Heart left ventricle (tissue), 16 donors: ENCODE data around the gene ORM1. TPM values are rescaled to one million over a fixed set of nuclear protein-coding genes. Genes with fewer than 3 reads are reported as not detected.
A peak's percentile ranks its signal among the peaks of the same experiment; 100 is the strongest.

ENCODE experiments used
- ATAC-seq, 4 donors: fragments of 200-7000 bp; cut with Tn5 transposase; one replicate each; pipeline ENCODE4 v1.9.1; 2020 to 2022; ENCODE audit warnings: moderate library complexity in 4 of 4, mild to moderate bottlenecking in 3 of 4, moderate number of reproducible peaks in 1 of 4
- DNase-seq, 5 donors: peaks; one replicate each; pipeline ENCODE4 v3.0.0-alpha.2; 2020
- H3K27ac ChIP-seq, 12 donors: fragments of 200-600 bp; sonication (generic) in 4 of 12; one replicate each; pipeline versions ENCODE4 v1.5.0 to v1.8.0; 2016 to 2022; ENCODE audit warnings: mild to moderate bottlenecking in 2 of 12
- H3K27me3 ChIP-seq, 9 donors: fragments of 200-600 bp; sonication (generic) in 2 of 9; one replicate each; pipeline versions ENCODE4 v1.5.1 to v1.8.0; 2016 to 2022; ENCODE audit warnings: mild to moderate bottlenecking in 3 of 9
- H3K36me3 ChIP-seq, 9 donors: fragments of 200-600 bp; sonication (generic) in 2 of 9; one replicate each; pipeline versions ENCODE4 v1.5.0 to v1.8.0; 2018 to 2022; ENCODE audit warnings: mild to moderate bottlenecking in 2 of 9
- H3K4me1 ChIP-seq, 12 donors: fragments of 200-600 bp; sonication (generic) in 4 of 12; one replicate each; pipeline versions ENCODE4 v1.5.0 to v1.8.0; 2016 to 2022; ENCODE audit warnings: mild to moderate bottlenecking in 3 of 12
- H3K4me3 ChIP-seq, 12 donors: fragments of 200-600 bp; sonication (generic) in 4 of 12; one replicate each; pipeline versions ENCODE4 v1.5.0 to v1.8.0; 2017 to 2022; ENCODE audit warnings: mild to moderate bottlenecking in 9 of 12, moderate library complexity in 4 of 12
- H3K9me3 ChIP-seq, 12 donors: fragments of 200-600 bp; sonication (generic) in 4 of 12; one replicate each; pipeline versions ENCODE4 v1.5.0 to v1.8.0; 2016 to 2022; ENCODE audit warnings: mild to moderate bottlenecking in 1 of 12
- CTCF ChIP-seq, 12 donors: fragments of 200-600 bp; sonication (generic) in 4 of 12; IDR thresholded peaks; one replicate each; pipeline versions ENCODE4 v1.5.0 to v1.8.0; 2018 to 2022; ENCODE audit warnings: antibody characterized with exemption in 12 of 12, mild to moderate bottlenecking in 5 of 12
- POLR2A ChIP-seq, 2 donors: fragments of 450-650 bp; IDR thresholded peaks; one replicate each; pipeline ENCODE4 v1.6.1; 2017; ENCODE audit warnings: antibody characterized with exemption in 2 of 2, mild to moderate bottlenecking in 2 of 2, moderate library complexity in 2 of 2
- WGBS, 4 donors: extraction: QIAGEN DNeasy Blood & Tissue Kit in 2 of 4; methylation state at CpG; one replicate each; pipeline versions ENCODE4 v1.1.5 to v1.1.7; 2013 to 2018; 5-methylcytosine and 5-hydroxymethylcytosine counted together
- intact Hi-C, 10 donors: fragments of 100-400 bp; cut with DNase I; formaldehyde crosslinking; loops; one replicate each; pipeline versions ENCODE4 v1.11.1 to v1.14.2; 2022
- polyA plus RNA-seq, 2 donors: library from polyadenylated mRNA; stranded (reverse); fragments of 200-250 nt; gene quantifications; one replicate each; pipeline ENCODE4 v1.2.3, GENCODE V29; 2013
- total RNA-seq, 9 donors: library from RNA; depleted of rRNA in 2 of 9; stranded (reverse); fragments of >200 nt in 2 of 9; fragmentation: NEBNext Ultra II Directional in 3 of 9; extraction: Animal tissue kit (Norgen Biotek cat#: 25700) in 3 of 9; gene quantifications; one replicate each; pipeline versions ENCODE4 v1.1.0 to v1.2.4, GENCODE V29; 2016 to 2023
- donor health status: ischemic (EF 13 %, LVEDD 7.1; RV severe dilation, severe dysfunction).
- donor health status: healthy with polysubstance abuse.
- donor health status: DM: no; HTN: yes; CAD: no.
- donor health status: DM: no; HTN: no; CAD: no.
- donor health status: ischemic (EF 25% LVEDD 6.9; RV normal size, moderate dysfunction).
- donor health status: ischemic (EF 25% LVEDD 5.7; RV mildly dilated, moderate dysfunction).
- donor health status: healthy.
- donor health status: DM: yes; HTN: yes; CAD: no.
- donor health status: ischemic (EF 35%, LVEDD 5.7; RV mildly dilated, moderate dysfunction).
- donor health status: nonischemic (EF 11% LVEDD 7.7; RV severe dilation, severe dysfunction).
- donor health status: DM: yes; HTN: yes; CAD: no.
- donor health status: PGD.
- donor health status: ischemic (EF 29% LVEDD 5.4; RV normal size, mild dysfunction).
- donor health status: nonischemic (EF 23%, LVEDD 6.1; RV moderate dilation, normal function).

ORM1 gene
- total and polyA plus RNA-seq, 11 donors: 0.51 to 1.00 (median 0.80) TPM; not detected in 8

DNA sequence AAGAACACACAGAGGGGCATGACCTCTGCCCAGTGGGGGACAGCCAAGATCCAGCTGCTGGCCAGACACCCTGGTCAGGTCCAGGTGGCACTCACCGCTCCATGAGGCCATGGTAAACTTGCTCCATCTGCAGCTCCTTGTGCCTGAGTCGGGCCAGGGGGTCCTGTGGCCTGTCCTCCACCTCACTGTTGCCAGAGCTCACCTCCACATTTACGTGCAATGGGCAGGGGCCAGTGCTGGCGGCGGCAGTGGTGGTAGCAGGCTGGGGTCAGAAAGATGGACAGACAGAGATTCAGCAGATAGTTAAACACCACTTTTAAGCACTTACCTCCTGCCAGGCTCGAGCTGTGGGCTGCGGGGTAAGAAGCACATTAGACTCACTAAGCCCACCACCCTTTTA is 36.9 kb downstream of the ORM1 start:
- Histone ChIP-seq H3K4me3 (no peak overlapping the region), H3K36me3 (peaks cover 2 to 100% (median 97%) of the 10 kb centered on the region in 9 donors), H3K27me3 (no peaks in the 10 kb centered on the region), H3K27ac (no peak overlapping the region), H3K4me1 (peaks cover 0 to 13% (median 0%) of the 10 kb centered on the region in 12 donors), H3K9me3 (no peaks in the 10 kb centered on the region)
- WGBS, 4 donors: 96 to 97% (median 96%) methylated on average over 7 of the region's 7 CpGs
- ATAC-seq (no peak), DNase-seq (no peak)
- TF ChIP-seq POLR2A (IDR thresholded peaks at IDR 0.05) (no peak), CTCF (IDR thresholded peaks at IDR 0.05) (no peak)
- intact Hi-C loops: no loop called here

DNA sequence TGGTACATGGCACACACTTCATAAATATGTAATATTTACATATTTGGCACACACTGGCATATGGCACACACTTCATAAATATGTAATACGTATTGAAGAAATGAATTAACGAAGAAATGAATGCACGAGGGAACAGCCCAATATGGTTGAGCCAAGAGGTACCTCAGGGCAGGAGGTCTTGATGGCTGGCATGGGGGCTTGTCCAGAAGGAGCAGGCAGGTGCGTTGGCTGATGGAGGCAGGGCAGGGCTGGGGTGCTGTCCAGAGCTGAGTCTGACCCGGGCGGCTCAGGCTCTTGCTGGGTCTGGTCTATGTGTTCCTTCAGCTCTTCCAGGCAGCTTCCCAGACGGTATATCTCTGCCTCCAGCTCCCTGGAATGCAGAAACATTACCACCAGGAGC is 38.6 kb downstream of the ORM1 start:
- WGBS, 4 donors: 92 to 96% (median 96%) methylated on average over 7 of the region's 7 CpGs
- intact Hi-C loops: no loop called here
- Histone ChIP-seq H3K27me3 (no peaks in the 10 kb centered on the region), H3K27ac (no peak overlapping the region), H3K4me1 (peaks cover 0 to 30% (median 0%) of the 10 kb centered on the region in 12 donors), H3K4me3 (no peak overlapping the region), H3K36me3 (peaks cover 2 to 100% (median 92%) of the 10 kb centered on the region in 9 donors), H3K9me3 (no peaks in the 10 kb centered on the region)
- DNase-seq: no peak
- no peak for ATAC-seq
- TF ChIP-seq POLR2A (IDR thresholded peaks at IDR 0.05) (no peak), CTCF (IDR thresholded peaks at IDR 0.05) (no peak)

DNA sequence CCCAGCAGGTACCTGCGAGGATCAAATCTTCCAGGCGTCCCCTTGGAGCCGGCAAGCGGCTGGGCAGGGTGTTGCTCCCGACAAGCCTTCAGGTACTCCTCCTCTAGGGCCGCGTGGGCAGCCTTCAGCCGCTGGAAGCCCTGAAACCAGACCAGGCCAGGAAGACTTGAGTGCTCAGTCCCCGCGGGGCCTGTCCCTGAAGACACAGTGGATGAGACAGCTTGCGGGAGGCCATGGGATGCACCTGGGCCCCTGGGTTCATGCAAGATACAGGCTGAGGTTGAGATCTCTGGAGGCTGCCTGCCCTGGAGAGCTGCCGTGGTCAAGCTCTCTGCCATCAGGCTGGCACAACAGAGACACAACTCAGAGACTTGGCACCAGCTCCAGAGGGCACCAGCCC is 39.5 kb downstream of the ORM1 start:
- TF ChIP-seq CTCF (IDR thresholded peaks at IDR 0.05): no peak
- no peak for TF ChIP-seq POLR2A (IDR thresholded peaks at IDR 0.05)
- peaks cover 0 to 39% (median 0%) of the 10 kb centered on the region in 12 donors for H3K4me1 ChIP-seq
- ATAC-seq (no peak), DNase-seq (no peak)
- no peaks in the 10 kb centered on the region for H3K27me3 ChIP-seq
- no peak overlapping the region for H3K27ac ChIP-seq
- no peaks in the 10 kb centered on the region for H3K9me3 ChIP-seq
- H3K36me3 ChIP-seq: peaks cover 2 to 99% (median 87%) of the 10 kb centered on the region in 9 donors
- H3K4me3 ChIP-seq: no peak overlapping the region
- 77 to 92% (median 90%) methylated on average over 6 to 12 of the region's 12 CpGs for WGBS, 4 donors
- intact Hi-C loops: no loop called here

DNA sequence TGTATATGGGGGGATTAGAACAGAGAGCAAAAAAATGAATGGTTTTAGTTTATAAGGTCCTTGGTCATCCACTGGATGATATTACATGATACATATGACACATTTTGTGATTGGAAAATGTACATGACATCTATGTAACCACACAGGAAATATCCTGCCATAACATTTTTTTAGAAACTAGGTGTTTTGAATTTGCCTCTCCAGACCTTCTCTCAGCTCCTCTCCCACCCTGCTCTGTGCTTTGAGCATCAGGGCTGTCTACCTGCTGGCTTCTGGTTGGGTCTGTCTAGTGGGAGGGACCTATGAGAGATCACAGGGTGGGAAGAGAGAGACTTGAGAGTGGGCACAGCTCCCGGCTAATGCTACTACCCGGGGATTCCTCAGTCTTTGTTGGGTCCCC is 40.5 kb downstream of the ORM1 start:
- intact Hi-C loops: no loop called here
- no peak for ATAC-seq
- peak overlapping the region in 1 of 12 donors; percentile 5 for H3K27ac ChIP-seq
- peaks cover 2 to 99% (median 87%) of the 10 kb centered on the region in 9 donors for H3K36me3 ChIP-seq
- 50 to 67% (median 65%) methylated on average over 2 of the region's 2 CpGs for WGBS, 4 donors
- H3K27me3 ChIP-seq: no peaks in the 10 kb centered on the region
- H3K9me3 ChIP-seq: no peaks in the 10 kb centered on the region
- H3K4me3 ChIP-seq: no peak overlapping the region
- TF ChIP-seq CTCF (IDR thresholded peaks at IDR 0.05): no peak
- no peak for TF ChIP-seq POLR2A (IDR thresholded peaks at IDR 0.05)
- H3K4me1 ChIP-seq: peaks cover 0 to 49% (median 0%) of the 10 kb centered on the region in 12 donors
- no peak for DNase-seq
